Activated CD8-positive, alpha-beta memory T cell treated with anti-CD3 and anti-CD28 coated beads, Interleukin-2, amount 50 U/mL, for 1 hour (primary cell): ENCODE data around the gene GP9.

Source experiments
- DNase-seq: peaks from one replicate; pipeline ENCODE4 v3.0.0-alpha.2; 2020; ENCODE audit errors: extremely low read depth

GP9 gene

DNA sequence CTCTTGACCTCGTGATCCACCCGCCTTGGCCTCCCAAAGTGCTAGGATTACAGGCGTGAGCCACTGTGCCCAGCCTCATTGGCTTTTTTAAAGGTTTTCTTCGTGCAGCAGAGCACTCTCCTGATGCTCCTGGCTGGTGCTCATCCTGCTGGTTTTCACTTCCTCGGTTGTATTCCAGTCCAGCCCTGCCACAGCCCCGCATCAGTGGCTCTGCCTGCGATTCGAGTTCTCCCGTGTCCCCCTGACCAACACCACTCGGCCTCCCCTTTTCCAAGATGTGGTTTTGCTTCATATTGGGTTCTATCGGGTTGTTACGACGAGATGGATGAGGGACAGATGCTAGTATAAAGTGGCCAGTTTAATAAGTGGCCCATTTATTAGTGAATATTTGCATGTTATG lies 31.7 kb upstream of the GP9 start:
- DNase-seq = no peak

DNA sequence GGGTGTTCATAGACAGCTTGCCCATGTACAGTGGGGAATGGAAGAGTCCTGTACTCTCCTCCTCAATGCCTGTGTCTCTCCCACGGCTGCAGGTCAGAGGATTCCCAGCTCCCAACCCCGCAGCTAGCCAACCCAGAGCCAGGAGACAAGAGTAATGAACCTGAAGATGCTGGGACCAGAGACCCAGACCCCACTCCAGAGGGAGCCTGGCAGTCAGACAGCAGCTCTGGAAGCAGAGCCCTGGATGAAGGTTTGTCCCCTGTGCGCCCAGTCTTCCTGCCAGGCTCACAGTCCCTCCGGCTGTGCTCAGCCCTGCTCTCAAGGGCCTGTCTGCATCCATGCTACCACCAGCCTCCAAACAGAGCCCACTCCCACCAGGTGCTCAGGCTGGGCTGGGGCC lies 30.0 kb upstream of the GP9 start:
- DNase-seq = no peak

DNA sequence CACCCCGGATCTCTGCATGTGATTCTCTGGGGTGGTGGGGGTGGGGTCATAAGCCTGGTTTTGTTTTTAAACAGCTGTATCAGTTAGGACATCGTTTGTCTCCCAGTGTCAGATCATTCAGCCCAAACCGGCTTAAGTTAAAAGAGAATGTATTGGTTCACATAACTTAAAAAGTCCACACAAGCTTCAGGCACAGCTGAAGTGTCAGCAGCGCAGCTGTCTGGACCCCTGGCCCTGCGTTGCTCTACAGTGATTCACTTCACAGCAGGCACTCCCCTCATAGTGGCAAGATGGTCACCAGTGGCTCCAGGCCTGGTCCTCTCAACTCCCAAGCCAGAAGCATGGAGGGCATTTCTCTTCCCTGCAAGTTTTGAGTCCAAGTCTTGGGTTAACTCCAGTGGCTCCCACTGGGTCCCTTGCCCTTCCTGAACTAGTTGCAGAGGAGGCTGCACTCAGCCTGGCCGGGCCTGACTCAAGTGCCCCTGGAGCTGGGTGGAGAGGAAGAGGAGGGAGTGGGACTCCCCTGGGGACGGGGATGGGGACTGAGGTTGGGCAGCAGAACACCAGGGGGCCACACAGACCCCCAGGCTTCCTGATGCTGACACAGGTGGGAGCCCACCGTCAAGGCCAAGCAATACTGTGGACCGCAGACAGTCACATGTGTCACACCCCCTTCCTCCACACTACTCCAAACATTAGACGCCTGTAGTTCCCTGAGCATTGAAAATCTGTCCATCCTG lies 28.9 kb upstream of the GP9 start:
- no peak for DNase-seq

DNA sequence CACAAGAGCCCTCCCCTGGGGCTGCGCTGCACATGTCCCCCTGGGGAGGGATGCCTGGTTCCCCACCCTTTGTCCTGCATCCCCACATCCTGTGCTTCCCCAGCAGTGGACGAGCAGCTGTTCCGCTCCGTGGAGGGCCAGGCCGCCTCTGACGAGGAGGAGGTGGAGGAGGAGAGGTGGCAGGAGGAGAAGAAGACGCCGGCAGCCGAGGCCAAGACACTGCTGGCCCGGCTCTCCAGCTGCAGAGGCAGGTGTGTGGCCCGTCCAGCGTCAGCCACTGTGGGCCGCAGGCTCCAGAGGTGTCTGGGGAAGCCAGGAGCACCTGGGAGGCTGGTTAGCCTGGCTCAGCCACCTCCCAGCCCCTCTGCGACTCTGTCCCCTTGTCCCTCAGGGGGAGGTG lies 27.9 kb upstream of the GP9 start:
- DNase-seq = no peak

DNA sequence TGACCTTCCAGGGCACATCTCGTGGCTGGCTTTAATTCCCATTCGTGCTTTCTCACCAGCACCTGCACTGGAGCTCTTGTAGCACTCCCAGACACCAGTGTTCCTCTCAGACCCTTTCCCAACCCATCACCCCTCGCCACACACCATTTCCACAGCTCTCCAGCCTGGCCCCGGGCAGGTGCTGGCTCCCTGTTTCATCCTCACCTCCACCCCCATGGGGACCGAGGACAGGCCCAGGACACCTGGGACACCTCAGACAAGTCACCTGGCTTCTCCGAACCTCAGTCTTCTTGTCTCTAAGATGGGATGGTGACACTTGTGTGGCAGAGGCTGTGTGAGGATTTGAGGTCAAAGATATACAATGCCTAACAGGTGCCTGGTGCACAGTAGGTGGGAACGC lies 27.4 kb upstream of the GP9 start:
- DNase-seq = no peak

DNA sequence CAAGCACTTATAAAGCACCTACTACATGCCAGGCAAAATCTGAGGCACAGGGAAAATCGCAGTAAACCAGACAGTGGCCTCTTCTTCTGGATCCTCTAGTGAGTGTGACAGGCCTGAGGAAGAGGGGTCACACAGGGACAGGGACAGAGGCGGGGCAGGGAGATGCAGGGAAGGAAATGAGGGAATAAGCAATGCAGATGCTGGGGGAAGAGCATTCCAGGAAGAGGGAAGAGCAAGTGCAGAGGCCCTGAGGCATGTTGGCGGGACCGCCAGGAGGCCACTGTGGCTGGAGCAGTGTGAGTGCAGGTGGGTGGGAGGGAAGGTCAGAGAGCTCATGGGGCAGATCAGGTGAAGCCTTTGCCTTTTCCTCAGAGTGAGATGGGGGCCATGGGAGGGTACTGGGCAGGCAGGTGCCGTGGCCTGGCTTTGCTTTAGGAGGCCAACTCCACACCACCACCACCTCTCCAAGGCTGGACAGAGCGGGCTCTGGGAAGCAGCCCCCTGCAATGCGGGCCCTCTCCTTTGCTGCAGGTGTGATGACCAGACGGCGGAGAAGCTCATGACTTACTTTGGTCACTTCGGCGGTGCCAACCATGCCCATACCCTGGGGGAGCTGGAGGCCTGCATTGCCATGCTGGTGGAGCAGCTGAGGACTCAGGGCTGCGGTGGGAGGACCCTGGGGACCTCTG lies 26.8 kb upstream of the GP9 start:
- DNase-seq = no peak

DNA sequence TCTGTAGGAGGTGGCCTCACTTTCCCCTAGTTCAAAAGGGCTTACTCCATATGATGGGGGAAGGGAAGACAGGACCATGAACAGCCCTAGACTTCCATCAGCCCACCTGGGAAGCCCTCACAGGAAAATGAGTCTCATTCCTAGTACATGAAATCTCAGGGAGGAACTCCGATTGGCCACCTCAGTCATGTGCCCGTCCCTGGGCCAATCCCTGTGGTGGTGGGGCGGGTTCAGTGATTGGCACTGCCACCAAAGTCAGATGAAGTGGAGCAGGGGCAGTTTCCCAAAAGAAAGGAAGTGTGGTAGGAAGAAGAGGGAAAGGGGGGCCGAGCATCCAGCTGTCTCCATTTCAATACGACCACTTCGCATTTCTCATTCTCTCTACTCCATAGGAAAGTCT lies 25.9 kb upstream of the GP9 start:
- DNase-seq = no peak

DNA sequence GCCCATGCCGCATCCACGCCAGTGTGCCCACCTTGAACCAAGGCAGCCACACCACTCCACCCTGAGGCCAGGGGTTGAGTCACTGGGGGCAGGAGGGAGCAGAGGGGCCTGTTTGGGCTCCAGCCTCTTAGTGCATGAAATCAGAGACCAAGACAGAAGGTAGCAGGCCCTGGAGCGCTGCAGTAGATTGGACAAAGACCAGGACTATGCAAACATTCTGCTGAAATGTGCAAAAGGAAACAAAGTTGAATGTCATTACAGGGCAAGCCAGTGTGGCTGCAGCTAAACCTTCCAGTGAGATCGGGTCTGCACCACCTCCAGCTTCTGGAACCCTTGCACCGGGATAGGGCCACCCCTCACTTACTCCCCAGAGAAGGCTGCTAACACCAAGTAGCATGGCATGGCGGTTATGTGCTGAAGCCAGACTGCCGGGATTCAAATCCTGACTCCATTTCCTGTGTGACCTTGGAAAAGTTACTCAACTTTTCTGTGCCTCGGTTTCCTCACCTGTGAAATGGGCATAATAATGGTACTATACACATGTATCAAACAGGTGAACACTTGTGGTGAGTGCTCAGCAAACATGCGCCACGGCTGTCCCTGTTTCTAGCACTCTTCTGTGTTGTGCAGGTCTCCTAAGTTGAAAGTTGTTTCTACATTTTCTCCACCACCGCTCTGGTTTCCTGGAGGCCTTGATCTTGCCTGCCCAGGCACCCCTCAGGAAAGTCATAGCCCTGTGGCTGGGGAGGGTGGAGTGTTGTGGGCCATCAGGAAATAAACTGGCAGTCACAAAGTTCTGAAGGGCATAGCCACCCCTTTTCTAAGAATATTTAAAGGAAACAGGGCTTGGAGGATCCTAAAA lies 25.0 kb upstream of the GP9 start:
- no peak for DNase-seq

DNA sequence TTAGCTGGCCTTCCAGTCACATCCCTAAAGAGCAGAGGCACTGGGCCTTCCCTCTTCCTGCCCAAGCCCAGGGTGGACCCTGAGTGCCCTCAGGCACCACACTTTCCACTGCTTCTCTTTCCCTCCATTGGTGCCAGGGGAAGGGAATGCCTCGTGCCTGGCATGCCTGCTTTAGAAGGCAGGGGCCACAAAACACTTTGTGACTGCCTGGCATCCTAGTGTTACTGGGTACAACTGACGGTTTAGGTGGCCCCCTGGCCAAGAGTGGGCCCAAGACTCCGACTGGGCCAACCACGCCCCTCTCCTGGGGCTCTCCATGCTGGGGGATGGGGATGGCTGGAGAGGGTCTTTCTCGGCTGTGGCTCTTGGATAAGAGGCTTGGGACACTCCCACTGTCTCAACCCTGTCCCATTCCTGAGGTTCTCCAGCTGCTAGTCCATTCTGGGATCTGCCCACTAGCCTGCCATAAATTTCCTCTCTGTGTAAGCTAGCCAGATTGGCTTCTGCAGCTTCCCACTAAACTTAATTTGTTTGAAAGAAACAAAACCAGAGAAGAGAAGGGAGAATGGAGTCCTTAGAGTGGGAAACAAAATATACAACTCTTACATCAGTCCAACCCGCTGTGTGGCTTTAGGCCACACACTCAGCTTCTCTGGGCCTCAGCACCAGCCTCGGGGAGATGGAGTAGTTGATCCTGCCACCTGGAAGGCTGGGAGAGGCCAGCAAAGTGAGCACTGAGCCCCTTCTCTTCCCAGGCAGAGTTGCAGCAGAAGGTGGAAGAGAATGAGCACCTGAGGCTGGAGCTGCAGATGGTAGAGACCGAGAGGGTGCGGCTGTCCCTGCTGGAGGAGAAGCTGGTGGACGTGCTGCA lies 24.1 kb upstream of the GP9 start:
- no peak for DNase-seq

DNA sequence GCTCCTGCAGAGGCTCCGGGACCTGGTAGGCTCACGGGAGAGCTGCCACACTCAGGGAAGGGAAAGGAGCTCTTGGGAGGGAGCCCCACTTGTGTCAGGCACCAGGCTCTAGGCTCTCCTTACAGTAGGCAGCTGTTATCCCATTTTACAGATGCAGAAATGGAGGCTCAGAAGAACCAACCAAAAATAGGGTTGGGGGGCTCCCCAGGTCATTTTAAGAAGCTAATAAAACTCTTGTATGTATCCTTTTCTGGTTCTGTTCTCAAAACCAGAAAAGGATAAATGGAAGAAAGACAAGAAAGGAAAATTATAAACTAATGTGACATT lies 23.5 kb upstream of the GP9 start:
- DNase-seq = no peak

DNA sequence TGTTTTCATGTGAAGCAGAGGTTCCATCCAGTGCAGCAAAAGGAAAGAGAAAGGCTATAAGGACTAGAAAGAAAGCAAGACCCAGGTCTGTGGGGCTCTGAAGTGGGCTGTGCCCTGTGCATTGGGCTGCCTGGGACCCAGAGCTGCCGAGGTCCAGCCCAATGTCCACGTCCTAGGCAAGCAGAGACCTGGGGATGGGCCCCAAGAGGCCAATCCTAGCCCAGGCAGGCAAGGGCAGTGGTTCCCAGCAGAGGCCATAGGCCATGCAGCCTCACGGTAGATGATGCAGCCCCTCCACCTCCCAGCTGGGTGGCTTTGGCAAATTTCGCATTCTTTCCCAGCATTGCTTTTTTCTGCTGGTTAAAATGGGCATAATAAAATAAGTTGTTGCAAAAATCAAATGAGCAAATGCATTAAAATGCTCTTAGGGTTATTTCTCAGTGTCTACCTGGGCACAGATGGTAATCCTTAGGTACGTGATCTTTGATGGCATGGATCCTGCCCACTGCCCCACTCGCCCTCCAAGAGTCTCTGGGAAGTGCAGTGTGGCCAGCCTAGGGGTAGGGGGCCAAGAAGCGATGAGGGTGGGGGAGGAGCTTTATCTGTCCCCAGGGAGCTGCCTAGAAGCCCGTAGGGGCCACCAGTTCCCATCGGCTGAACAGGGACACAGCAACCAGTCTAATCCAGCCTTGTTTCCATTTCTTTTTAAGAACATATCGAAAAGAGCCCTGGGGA lies 22.3 kb upstream of the GP9 start:
- no peak for DNase-seq

DNA sequence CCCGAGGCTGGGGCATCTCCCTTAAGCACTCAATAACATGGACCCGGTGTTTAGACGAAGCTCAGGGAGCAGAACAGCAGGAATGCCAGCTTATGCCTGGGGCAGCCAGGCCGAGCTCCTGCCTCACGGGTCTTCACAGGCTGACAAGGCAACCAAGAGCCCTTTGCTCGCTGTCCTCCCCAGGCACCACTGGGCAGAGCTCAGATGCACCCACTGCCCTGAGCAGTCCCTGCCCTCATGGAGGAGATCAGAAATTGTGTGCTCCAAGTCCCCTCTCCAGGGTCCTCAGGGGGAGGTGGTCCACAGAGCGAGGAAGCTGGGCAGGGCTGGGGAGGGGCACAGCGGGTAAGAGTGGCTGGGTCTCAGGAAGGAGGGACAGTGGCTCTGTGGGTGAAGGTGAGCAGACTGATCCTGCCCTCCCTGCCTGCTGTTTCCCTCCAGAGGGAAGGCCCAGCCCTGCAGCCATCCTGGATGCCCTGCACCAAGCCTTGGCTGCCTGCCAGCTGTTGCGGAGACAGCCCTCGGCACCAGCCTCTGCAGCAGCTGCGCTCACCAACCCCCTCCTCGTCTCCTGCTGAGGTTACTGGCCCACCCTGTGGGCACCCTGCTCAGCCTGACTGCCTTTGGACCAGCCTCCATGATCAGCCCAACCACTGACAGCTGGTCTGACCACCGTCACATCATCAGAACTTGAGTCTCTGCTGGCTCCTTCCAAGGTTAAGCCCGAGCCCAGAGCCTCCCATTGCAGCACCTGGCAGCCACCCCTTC lies 21.1 kb upstream of the GP9 start:
- DNase-seq = no peak

DNA sequence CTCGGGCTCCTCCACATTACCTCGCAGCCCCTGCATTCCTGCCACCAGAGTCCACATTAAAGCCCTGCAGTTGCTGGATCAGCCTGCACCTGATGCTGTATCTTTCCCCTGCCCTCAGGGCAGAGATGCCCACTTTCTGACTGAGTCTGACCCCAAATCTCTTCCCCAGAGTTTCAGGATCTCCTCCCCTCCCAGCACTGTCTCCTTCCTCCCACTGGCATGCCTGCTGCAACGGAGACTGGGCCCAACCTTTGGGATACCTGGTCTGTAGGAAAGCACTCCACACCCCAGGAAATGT lies 20.6 kb upstream of the GP9 start:
- DNase-seq = no peak

DNA sequence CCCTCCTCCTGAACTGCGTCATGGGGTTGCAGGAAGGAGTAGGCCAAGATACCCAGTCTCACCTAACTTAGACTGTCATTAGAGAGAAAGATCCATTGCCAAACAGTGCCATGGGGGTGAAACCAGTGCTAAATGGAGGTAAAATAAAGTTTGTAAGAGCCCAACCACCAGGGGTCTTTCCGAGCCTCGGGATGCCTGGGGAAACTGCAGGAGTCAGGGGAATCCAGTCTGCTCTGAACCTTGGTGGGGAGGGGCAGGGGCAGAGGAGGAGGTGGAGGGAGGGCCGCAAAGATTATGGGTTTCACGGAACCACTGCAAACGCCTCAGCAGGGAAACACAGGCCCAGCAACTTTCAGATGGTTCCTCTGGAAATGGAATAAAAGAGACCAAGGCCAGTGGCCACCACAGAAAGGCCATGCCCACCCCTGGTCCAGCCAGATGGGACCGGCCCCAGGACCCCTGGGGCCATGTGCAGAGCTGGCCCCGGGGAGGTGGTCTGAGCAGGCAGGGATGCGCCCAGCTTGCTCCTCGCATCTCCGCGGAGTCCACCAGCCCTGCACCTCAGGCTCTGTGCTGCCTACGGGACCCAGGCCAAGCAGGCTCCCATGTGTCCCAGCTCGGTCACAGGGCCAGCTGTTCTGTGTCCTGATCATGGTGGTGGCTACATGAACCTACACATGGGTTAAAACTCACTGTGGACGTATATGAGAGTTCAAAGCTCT lies 19.8 kb upstream of the GP9 start:
- no peak for DNase-seq

DNA sequence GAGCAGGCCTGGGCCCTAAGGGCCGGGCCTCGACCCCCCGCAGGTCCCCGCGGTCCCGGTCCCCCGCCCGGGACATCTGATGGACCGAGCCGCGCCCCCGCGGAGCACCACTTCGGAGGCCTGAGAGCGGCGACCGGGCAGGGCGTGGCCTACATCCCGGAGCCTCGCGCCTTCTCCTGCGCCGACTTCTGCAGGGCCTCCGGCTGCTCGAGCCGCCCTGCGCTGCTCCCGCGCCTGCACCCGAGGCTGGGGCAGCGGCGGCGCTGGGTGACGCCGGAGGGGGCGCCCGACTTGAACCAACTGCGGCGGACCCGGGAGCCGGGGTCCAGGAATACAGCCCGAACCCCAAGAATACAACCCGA lies 14.9 kb upstream of the GP9 start:
- no peak for DNase-seq

DNA sequence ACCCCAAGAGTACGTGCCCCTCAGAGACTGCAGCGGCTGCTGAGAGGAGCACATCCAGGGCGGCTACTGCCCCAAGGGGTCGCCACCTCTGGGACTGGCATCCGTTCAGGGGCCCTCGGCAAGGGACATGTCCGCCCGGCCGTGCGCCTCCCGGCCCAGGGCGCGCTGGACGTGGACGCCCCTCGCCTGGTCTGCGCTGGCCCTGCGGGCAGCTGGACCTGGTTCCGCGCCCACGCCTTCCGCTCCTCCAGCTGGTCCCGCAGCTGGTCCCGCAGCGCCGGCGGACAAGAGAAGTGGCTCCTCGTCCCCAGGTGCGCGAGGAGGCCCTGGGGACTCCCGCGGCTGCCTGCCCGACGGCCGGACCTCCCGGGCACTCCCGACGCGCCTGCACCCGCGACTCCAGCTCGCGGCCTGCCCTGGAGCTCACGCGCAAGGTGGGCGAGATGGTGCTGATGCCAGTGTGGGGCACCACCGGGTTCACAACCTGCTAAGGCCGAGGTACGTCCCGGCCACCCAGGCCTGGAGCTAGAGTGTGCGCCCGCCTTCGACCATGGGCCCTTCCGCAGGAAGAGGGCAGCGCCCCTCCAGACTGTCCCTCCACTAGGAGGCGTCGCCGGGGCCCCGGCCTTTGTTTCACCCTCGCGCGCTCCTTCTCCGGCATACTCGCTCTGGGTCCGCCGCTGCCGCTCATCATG lies 14.4 kb upstream of the GP9 start:
- no peak for DNase-seq

DNA sequence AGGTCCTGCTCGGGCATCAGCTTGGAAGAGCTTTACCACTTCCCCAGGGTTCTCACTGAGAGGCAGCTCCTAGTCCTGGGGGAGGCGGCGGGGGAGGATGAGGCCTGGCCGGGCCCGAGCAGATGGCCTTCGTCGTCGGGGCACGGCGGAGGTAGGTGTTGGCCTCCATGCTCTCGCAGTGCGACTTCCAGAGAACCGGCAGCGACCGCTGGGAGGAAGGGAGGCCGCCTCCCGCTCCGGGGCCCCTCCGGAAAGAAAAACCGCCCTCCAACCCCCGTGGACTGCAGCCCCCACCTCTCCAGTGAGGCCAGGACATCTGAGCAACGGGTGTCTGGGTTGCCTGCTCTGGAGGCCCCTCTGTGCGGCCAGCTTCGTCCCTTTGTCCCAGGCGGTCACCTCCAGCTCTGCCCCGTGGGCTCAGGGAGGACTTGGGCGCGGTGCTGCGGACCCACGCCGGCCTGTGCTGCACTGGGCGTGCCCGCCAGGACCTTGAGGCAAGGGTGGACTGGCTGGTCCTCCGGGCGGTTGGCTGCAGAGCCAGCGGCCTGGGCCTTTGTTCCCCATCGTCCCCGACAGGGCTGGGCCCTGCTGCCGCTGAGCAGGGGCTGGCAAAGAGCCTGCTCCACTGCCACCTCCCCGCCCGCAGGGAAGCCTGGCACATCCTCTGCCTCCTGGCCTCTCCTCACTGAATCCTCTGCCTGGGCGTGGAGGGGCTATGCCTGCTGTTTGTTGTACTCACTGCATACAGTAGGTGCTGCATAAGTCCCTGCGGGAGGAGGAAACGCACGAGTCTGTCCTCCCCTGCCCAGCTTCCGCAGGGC lies 13.6 kb upstream of the GP9 start:
- no peak for DNase-seq

DNA sequence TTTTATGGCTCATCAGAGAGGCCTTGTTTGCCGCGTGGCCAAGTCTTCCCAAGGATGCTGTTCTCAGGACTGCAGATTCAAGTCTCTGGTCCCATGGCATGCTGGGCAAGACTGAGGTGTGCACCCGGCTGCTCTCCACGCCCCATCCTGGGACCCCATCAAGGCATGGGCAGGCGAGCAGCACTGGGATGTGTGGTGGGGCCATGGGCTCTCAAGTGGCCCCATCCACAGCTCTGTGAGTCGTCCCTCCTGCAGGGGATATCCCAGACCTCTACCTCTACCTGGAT lies 13.1 kb upstream of the GP9 start:
- DNase-seq = no peak
